Parathyroid adenoma (tissue), 2 donors: Measurements from ENCODE around the gene HNRNPA3.

Experiments
- H2AFZ ChIP-seq: fragments of 300-600 bp; sonication (generic); one replicate; pipeline ENCODE4 v1.7.0; 2017; ENCODE audit warnings: antibody characterized with exemption, mild to moderate bottlenecking
- H3K27ac ChIP-seq: fragments of 300-600 bp; sonication (generic); one replicate; pipeline ENCODE4 v1.7.0; 2017
- H3K27me3 ChIP-seq: fragments of 300-600 bp; sonication (generic); one replicate; pipeline ENCODE4 v1.7.0; 2017; ENCODE audit warnings: low read length; ENCODE audit not compliant: control insufficient read depth, insufficient read depth
- H3K36me3 ChIP-seq: fragments of 300-600 bp; sonication (generic); one replicate; pipeline ENCODE4 v1.7.0; 2017; ENCODE audit warnings: low read length; ENCODE audit not compliant: control insufficient read depth, insufficient read depth
- H3K4me1 ChIP-seq: fragments of 300-600 bp; sonication (generic); one replicate; pipeline ENCODE4 v1.7.0; 2017; ENCODE audit warnings: control low read depth
- H3K4me2 ChIP-seq: fragments of 300-600 bp; sonication (generic); one replicate; pipeline ENCODE4 v1.7.0; 2017; ENCODE audit warnings: low read length
- H3K4me3 ChIP-seq: fragments of 300-600 bp; sonication (generic); one replicate; pipeline ENCODE4 v1.7.0; 2017; ENCODE audit warnings: low read depth, low read length
- H3K79me2 ChIP-seq: fragments of 300-600 bp; sonication (generic); one replicate; pipeline ENCODE4 v1.7.0; 2017; ENCODE audit warnings: control low read depth
- H3K9ac ChIP-seq: fragments of 300-600 bp; sonication (generic); one replicate; pipeline ENCODE4 v1.7.0; 2017; ENCODE audit warnings: mild to moderate bottlenecking
- H3K9me3 ChIP-seq: fragments of 300-600 bp; sonication (generic); one replicate; pipeline ENCODE4 v1.7.0; 2017; ENCODE audit warnings: low read length; ENCODE audit not compliant: control insufficient read depth
- CTCF ChIP-seq: fragments of 300-600 bp; sonication (generic); IDR thresholded peaks from one replicate; pipeline ENCODE4 v1.7.0; 2017; ENCODE audit warnings: antibody characterized with exemption, mild to moderate bottlenecking
- donor health status: primary hyperparathyroidism.

Gene HNRNPA3

GRCh38 chr2:177188482-177189469 is 23.8 kb upstream of the HNRNPA3 start:
- Histone ChIP-seq H3K36me3 (no peaks in the 10 kb centered on the region), H3K4me1 (no peaks in the 10 kb centered on the region), H3K79me2 (no peaks in the 10 kb centered on the region), H3K27me3 (no peaks in the 10 kb centered on the region), H3K4me3 (no peak overlapping the region), H3K27ac (no peak overlapping the region), H3K9me3 (no peaks in the 10 kb centered on the region), H3K4me2 (no peak overlapping the region), H2AFZ (no peak overlapping the region), H3K9ac (no peak overlapping the region)
- no peak for TF ChIP-seq CTCF

GRCh38 chr2:177190941-177191340 is 21.7 kb upstream of the HNRNPA3 start:
- no peaks in the 10 kb centered on the region for H3K27me3 ChIP-seq
- no peak overlapping the region for H3K27ac ChIP-seq
- H3K9ac ChIP-seq, result no peak overlapping the region
- no peaks in the 10 kb centered on the region for H3K9me3 ChIP-seq
- no peak overlapping the region for H3K4me2 ChIP-seq
- TF ChIP-seq CTCF, result no peak
- H3K4me1 ChIP-seq, result no peaks in the 10 kb centered on the region
- no peaks in the 10 kb centered on the region for H3K36me3 ChIP-seq
- no peak overlapping the region for H2AFZ ChIP-seq
- H3K4me3 ChIP-seq, result no peak overlapping the region
- H3K79me2 ChIP-seq, result no peaks in the 10 kb centered on the region

GRCh38 chr2:177192788-177193187 is 19.8 kb upstream of the HNRNPA3 start:
- Histone ChIP-seq H3K9ac (no peak overlapping the region), H3K4me2 (no peak overlapping the region), H3K4me3 (no peak overlapping the region), H3K36me3 (no peaks in the 10 kb centered on the region), H3K9me3 (no peaks in the 10 kb centered on the region), H3K27ac (no peak overlapping the region), H3K27me3 (no peaks in the 10 kb centered on the region), H3K79me2 (no peaks in the 10 kb centered on the region), H2AFZ (no peak overlapping the region), H3K4me1 (no peaks in the 10 kb centered on the region)
- TF ChIP-seq CTCF, result no peak

GRCh38 chr2:177193240-177193639 is 19.4 kb upstream of the HNRNPA3 start:
- Histone ChIP-seq H3K4me1 (no peaks in the 10 kb centered on the region), H3K9me3 (no peaks in the 10 kb centered on the region)
- TF ChIP-seq CTCF, result no peak

More at GRCh38 chr2:177193240-177193639, 19.4 kb upstream of the HNRNPA3 start:
- Histone ChIP-seq H3K9ac (no peak overlapping the region), H3K4me2 (no peak overlapping the region), H3K36me3 (no peaks in the 10 kb centered on the region), H3K27ac (no peak overlapping the region), H2AFZ (no peak overlapping the region), H3K79me2 (no peaks in the 10 kb centered on the region), H3K4me3 (no peak overlapping the region), H3K27me3 (no peaks in the 10 kb centered on the region)
